Stimulated activated CD8-positive, alpha-beta memory T cell treated with anti-CD3 and anti-CD28 coated beads, Interleukin-12 subunit alpha, Interleukin-12 subunit beta, amount 100 ng/mL, for 24 hours (primary cell): ENCODE results near the gene TSPAN33.
"Not testable (repeated sequence)": the region's sequence is repeated elsewhere in the genome, so short reads cannot be mapped to it uniquely, and the experiment has no call there.

ENCODE experiments used
- DNase-seq: peaks from one replicate; pipeline ENCODE4 v3.0.0-alpha.2; 2020; ENCODE audit errors: extremely low read depth

TSPAN33 gene

GRCh38 chr7:129170441-129171021 lies 26.0 kb downstream of the TSPAN33 start:
- DNase-seq, result no peak

GRCh38 chr7:129173861-129174260 lies 29.4 kb downstream of the TSPAN33 start:
- not testable (repeated sequence) for DNase-seq

GRCh38 chr7:129176916-129177710 lies 32.6 kb downstream of the TSPAN33 start:
- DNase-seq, result no peak

DNA sequence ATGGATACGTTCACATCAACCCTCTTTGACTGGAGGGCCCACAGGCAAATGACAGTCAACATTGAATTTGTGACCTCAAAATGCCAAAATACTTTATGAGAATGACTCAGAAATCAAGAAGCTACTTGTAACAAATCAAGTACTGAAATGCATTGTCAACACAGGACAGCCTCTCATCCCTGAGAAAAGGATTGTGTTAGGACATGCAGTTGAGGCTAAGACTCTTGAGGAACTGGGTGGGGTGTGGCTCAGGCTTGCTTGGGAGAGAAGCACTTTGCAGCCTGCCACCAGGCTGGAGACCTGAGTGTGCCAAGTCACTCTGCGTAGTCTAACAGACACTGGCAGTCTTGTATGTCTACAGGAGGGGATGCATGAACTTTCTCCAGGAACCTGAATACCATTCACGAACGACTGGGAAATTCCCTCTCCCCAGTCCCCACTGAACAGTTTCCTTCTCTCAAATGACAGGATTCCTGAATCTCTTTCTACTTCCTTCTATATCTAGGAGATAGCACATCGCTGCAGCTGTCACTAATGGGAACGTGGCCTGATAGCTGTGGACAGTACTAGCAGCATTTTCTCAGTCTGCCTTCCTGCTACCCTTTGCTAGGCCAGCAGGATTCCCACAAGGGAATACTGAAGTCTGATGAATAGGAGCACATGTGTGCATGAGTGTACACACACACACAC lies 40.6 kb downstream of the TSPAN33 start:
- DNase-seq, result no peak

DNA sequence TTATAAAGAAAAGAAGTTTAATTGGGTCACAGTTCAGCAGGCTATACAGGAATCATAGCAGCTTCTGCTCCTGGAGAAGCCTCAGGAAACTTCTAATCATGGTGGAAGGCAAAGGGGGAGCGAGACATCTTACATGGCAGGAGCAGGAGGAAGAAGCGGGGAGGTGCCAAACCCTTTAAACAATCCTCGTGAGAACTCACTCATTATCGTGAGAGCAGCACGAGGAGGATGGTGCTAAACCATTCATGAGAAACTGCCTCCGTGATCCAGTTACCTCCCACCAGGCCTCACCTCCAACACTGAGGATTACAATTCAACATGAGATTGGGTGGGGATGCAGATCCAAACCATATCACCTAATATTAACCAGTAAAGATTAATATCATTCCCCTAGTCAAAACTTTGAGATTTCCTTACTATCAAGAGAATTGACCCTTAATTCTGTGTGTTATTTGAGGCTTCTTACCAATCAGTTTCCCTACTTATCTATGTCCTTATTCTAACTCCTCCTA lies 42.3 kb downstream of the TSPAN33 start:
- DNase-seq, result no peak

GRCh38 chr7:129187681-129188371 lies 43.3 kb downstream of the TSPAN33 start:
- DNase-seq, result no peak

DNA sequence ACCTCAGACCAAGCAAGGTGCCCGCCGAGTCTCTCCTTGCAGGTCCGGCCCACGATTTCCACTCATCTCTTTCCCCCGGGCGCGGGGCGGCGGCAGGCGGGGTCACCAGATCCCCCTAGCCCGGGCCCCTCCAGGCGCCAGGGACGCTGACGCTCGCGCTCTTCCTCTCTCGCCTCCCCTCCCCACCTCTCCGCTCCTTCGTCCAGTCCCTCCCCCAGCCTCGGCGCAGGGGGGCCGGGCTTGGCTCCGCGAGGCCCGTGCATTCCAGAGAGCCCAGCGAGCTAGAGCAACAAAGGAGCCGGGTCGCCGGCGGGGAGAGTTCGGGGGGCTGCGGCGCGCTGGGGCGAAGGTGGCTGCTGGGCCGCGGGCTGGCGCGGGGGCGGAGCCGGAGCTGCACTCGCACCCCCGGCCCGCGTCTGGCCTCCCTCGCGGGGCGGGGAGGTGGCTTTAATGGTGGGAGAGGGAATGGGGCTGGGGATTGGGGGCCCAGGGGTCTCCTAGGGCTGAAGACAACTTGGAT lies 43.9 kb downstream of the TSPAN33 start, which contains the start of gene SMO:
Gene SMO (plus strand): TSS at position 262 of the 520 bp plus-strand sequence. CDS start 519 bp downstream, outside the sequence.
- DNase-seq, result no peak

GRCh38 chr7:129188892-129189660 lies 44.6 kb downstream of the TSPAN33 start:
- DNase-seq, result no peak

DNA sequence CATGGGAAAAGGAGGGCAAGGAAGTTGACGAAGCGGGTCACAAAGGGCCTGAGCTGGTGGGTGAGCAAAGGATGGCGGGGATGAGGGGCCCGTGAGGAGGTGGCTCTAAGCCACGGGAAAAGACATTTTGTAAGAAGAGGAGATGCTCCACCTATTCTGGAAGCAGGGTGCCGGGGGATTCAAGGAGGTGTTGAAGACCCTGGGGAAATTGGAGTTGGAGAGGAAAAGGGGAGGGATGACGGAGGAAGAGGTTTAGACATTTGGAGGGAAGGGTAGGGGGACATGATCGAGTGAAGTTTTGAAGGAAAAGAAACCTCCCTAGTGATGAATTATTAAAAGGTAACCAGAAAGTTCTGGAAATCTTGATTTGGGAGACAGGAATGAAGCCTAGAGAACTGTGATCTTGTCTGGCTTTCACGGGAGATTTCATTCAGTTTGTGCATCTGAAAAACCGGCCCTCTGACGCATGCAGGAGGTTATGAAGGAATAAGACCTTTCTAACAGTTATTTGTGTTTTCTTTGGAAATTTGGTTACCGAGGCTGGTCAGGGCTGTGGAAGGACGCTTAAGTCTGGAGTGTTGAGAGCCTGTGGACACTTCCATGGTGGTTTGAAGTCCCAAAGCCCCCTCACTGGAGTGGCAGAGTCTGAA lies 45.3 kb downstream of the TSPAN33 start:
- no peak for DNase-seq

DNA sequence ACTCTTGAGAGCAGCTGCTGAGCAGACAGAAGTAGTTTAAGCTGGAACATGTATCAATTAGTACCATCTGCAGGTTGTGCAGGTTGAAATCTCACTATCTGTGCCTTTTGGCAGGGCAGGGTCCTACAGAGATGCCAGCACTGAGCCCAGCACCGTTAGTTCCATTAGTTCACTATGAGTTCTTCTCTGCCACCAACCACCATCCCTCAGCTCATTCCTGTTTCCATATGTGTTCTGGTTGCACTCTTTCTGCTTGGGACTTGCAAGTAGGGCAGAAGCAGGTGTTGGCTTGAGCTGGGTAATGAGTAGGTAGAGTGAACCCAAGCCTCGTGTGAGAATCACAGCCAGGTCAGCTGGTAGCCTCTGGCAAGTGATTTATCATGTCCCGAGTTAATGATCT lies 46.8 kb downstream of the TSPAN33 start:
- no peak for DNase-seq

- no peak for DNase-seq
Observed at GRCh38 chr7:129193892-129194291, 49.4 kb downstream of the TSPAN33 start.

DNA sequence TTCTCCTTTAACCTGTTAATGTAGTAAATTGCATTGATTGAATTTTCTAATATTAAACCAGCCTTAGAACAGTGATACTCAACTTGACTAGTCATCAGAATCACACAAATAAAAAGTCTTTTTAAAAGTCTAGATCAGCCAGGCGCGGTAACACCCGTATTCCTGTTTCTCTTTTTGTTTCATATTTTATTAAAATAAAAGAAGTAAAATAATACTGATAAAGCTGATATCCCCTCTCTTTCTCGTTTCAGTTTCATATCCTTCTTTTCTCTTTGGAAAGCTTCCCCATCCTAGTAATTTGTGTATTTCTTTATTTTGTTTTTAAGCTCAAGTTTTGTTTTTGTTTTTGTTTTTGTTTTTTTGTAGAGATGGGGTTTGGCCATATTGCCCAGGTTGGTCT lies 53.3 kb downstream of the TSPAN33 start:
- DNase-seq, result no peak

GRCh38 chr7:129199406-129199805 lies 54.9 kb downstream of the TSPAN33 start:
- DNase-seq, result no peak

DNA sequence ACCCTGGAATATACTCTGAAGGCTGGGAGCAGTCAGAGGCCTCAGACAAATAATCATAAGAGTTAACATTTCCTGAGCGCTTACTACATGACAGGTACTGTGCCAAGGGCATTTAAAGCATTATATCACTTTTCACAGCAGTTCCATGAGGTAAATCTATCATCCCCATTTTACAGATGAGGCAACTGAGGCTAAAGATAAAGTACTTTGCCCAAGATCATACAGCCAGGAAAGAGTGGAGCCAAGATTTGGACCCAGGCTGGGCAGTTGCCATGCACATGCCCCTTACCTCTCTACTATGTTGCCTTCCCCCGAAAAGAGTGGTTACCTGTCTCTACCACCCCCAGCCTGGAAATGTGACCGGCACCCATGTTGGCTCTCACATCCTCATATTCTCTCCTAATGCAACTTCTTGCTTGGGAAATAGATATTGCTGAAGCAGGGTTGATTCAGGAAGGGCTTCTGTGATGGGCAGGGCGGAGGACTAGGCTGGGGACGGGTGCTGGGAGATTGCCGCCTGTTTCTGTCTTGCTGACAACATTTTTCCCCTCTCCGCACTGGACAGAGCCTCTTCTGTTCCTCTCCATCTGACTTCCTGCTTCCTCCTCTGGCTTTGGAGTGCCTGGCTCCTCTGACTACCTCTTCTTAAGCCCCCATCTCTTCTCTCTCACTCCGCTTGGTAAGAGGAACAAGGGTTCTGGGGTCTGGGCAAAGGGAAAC lies 57.7 kb downstream of the TSPAN33 start:
- DNase-seq, result no peak

DNA sequence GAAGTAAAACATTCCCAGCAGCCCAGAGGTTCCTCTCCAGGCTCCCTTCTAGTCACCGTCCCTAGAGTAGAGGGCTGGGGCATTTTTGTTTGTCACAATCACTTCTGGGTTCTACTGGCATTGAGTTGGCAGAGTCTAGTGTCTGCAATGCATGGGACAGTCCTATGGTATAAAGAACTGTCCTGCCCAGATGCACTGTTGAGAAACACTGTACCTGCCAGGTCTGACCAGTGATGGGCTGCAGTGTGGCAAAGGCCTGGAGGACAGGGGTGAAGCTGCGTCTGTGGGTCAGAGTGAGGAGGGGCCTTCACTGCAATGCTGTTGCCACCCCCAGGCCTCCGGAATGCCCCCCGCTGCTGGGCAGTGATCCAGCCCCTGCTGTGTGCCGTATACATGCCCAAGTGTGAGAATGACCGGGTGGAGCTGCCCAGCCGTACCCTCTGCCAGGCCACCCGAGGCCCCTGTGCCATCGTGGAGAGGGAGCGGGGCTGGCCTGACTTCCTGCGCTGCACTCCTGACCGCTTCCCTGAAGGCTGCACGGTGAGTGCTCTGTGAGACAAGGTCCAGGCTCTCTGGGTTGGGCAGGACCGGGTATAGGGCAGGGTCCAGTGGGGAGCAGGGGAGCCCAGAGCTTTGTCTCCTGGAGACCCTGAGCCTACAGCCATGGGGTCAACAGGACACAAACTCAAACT lies 58.7 kb downstream of the TSPAN33 start:
- no peak for DNase-seq

DNA sequence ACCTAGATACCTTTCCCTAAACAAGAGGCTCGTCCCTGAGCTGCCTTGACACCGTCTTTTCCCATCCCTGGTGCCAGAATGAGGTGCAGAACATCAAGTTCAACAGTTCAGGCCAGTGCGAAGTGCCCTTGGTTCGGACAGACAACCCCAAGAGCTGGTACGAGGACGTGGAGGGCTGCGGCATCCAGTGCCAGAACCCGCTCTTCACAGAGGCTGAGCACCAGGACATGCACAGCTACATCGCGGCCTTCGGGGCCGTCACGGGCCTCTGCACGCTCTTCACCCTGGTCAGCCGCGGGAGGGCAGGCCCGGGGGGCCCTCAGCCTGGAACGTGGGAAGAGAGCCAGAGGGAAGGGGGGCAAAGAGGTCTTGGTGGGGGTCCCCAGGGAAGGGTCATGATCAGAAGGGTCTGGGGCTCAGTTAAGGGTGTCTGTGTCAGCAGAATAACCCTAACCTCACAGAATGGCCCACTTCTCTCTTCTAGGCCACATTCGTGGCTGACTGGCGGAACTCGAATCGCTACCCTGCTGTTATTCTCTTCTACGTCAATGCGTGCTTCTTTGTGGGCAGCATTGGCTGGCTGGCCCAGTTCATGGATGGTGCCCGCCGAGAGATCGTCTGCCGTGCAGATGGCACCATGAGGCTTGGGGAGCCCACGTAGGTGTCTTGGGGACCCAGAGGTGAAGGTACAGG lies 60.8 kb downstream of the TSPAN33 start:
- DNase-seq, result no peak

- no peak for DNase-seq
Observed at GRCh38 chr7:129205987-129206785, 61.7 kb downstream of the TSPAN33 start.

- no peak for DNase-seq
Observed at GRCh38 chr7:129208667-129209066, 64.2 kb downstream of the TSPAN33 start.
